GM13977 (cell line): ENCODE measurements around the gene NOC2L.

ENCODE experiments used
- DNase-seq: peaks from one replicate; pipeline ENCODE4 v3.0.0; 2012; ENCODE audit warnings: low spot score
- in situ Hi-C: fragments of 300-500 bp; cut with MboI; formaldehyde crosslinking; loops from one replicate; pipeline ENCODE4 v1.12.0; 2022; ENCODE audit warnings: low sequenced_read_pairs, low pct_unique_long_range_greater_than_20kb, mixed read lengths, inconsistent platforms; ENCODE audit not compliant: unreplicated experiment
- TF ChIP-seq, protein P1 (sequence below): IDR thresholded peaks from 2 replicates; pipeline ENCODE4 v1.5.1; 2012; ENCODE audit warnings: mild to moderate bottlenecking, control low read depth; ENCODE audit not compliant: insufficient read depth; ENCODE audit errors: extremely low read depth, missing control alignments

Gene NOC2L

GRCh38 chr1:942411-942821 is 16.6 kb downstream of the NOC2L start:
- in situ Hi-C loops = no loop called here
- TF ChIP-seq, protein P1, sequence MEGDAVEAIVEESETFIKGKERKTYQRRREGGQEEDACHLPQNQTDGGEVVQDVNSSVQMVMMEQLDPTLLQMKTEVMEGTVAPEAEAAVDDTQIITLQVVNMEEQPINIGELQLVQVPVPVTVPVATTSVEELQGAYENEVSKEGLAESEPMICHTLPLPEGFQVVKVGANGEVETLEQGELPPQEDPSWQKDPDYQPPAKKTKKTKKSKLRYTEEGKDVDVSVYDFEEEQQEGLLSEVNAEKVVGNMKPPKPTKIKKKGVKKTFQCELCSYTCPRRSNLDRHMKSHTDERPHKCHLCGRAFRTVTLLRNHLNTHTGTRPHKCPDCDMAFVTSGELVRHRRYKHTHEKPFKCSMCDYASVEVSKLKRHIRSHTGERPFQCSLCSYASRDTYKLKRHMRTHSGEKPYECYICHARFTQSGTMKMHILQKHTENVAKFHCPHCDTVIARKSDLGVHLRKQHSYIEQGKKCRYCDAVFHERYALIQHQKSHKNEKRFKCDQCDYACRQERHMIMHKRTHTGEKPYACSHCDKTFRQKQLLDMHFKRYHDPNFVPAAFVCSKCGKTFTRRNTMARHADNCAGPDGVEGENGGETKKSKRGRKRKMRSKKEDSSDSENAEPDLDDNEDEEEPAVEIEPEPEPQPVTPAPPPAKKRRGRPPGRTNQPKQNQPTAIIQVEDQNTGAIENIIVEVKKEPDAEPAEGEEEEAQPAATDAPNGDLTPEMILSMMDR = no peak
- peak; percentile 75 for DNase-seq

- DNase-seq = peak; percentile 84
- TF ChIP-seq, protein P1 = no peak
- in situ Hi-C loops = no loop called here
These were observed 17.3 kb downstream of the NOC2L start for GRCh38 chr1:941588-942383.

DNA sequence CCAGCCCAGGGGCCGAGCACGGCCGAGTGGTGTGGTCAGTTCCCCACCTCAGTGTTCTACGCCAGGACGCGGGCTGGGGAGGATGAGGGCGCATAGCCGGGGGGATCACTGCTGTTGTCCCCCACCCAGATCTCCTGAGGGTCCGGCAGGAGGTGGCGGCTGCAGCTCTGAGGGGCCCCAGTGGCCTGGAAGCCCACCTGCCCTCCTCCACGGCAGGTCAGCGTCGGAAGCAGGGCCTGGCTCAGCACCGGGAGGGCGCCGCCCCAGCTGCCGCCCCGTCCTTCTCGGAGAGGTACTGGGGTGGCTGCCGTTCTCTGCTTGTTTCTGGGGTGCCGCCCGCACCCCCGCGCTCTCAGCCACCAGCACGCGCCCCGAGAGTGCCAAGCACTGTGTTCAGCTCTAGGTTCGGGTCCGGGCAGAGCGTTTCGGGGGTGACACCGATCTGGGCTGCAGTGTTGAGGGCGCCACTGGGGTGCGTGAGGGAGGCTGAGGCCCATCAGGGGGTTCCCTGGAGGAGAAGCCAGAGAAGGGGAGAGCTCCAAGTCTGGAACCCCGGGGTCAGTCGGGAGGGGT is 18.0 kb downstream of the NOC2L start:
- DNase-seq = no peak
- in situ Hi-C loops = no loop called here

GRCh38 chr1:940107-941014 is 18.7 kb downstream of the NOC2L start:
- peak; percentile 87 for DNase-seq
- TF ChIP-seq, protein P1 = no peak
- in situ Hi-C loops = no loop called here

More for the DNA sequence above, 18.0 kb downstream of the NOC2L start:
- TF ChIP-seq, protein P1 = no peak

DNA sequence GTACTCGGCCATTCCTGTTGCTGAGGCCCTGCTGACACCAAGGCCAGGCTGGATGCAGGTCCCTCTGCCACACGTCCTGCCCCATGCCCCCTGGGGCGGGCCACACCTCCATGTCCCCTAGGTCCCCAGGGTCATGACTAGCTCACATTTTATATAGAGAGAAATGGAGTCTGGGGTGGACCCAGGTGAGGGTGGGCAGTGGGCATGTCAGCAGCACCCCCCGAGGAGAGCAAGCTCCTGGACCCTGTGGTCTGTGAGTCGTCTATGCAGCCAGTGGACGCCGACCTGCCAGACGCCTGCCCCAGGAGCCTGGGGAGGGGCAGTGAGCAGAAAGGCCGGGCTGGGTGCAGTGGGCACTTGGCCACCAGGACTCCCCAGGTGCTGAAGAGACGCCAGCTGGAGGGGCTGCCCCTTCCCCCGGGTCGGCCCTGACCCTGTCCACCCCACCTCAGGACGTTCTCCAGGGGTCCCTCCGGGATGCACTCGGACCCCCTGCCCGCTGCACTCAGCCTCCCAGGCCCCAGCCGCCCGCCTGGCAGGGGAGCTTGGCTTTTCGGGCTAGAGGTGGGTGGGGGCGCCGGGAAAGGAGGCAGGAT is 19.4 kb downstream of the NOC2L start:
- TF ChIP-seq, protein P1 = no peak
- in situ Hi-C loops = no loop called here

More for the DNA sequence above, 19.4 kb downstream of the NOC2L start:
- no peak for DNase-seq
